ENCODE results near the gene IL1R2. TPM values are rescaled to one million over a fixed set of nuclear protein-coding genes. Genes with fewer than 3 reads are reported as not detected.

Gene IL1R2
- total and polyA plus RNA-seq, 9 donors, result 0.06 to 1.0 (median 0.18) TPM; not detected in 3

Other genes starting within 250 kb of the IL1R2 start
- 7.5 TPM for gene IL1R1, start 150.8 kb downstream of the IL1R2 start, total RNA-seq
- gene IL1R1, start 150.8 kb downstream of the IL1R2 start, polyA plus RNA-seq (ENCODE audit: insufficient read depth in 1 of 8, insufficient read length in 8 of 8, low replicate concordance in 1 of 8), result 10 to 100 TPM in 4 of 8 donors, 1 to 10 TPM in 4; 7.3 to 13.3 (median 10.8) TPM
- gene IL1RL2, start 195.1 kb downstream of the IL1R2 start, total RNA-seq, result 0.27 TPM
- under 1 TPM; 0.14 to 0.73 (median 0.20) TPM for gene IL1RL2, start 195.1 kb downstream of the IL1R2 start, polyA plus RNA-seq (ENCODE audit: insufficient read depth in 1 of 8, insufficient read length in 8 of 8, low replicate concordance in 1 of 8)

Data from muscle of leg (tissue), 9 donors.